GM12801 (cell line): ENCODE measurements around the gene POLN.

Source experiments
- CTCF ChIP-seq: IDR thresholded peaks from one replicate; pipeline ENCODE4 v1.5.1; 2011; ENCODE audit warnings: control low read depth; ENCODE audit not compliant: insufficient read length; ENCODE audit errors: extremely low read depth

Gene POLN

GRCh38 chr4:2057382-2058065 is 184.4 kb downstream of the POLN start:
- TF ChIP-seq CTCF, result no peak

- no peak for TF ChIP-seq CTCF
Measured at GRCh38 chr4:2054217-2054616, 187.7 kb downstream of the POLN start.

GRCh38 chr4:2051086-2051485 is 190.8 kb downstream of the POLN start:
- no peak for TF ChIP-seq CTCF

- no peak for TF ChIP-seq CTCF
Measured at GRCh38 chr4:2049811-2050210, 192.1 kb downstream of the POLN start.

- no peak for TF ChIP-seq CTCF
Measured at GRCh38 chr4:2049381-2049780, 192.5 kb downstream of the POLN start.

- no peak for TF ChIP-seq CTCF
Measured at GRCh38 chr4:2048831-2049230, 193.1 kb downstream of the POLN start.

GRCh38 chr4:2047781-2048581 is 193.9 kb downstream of the POLN start:
- TF ChIP-seq CTCF, result no peak
